ENCODE results near the gene KCNH2.
"Not testable (repeated sequence)": the region's sequence is repeated elsewhere in the genome, so short reads cannot be mapped to it uniquely, and the experiment has no call there.

KCNH2 gene

DNA sequence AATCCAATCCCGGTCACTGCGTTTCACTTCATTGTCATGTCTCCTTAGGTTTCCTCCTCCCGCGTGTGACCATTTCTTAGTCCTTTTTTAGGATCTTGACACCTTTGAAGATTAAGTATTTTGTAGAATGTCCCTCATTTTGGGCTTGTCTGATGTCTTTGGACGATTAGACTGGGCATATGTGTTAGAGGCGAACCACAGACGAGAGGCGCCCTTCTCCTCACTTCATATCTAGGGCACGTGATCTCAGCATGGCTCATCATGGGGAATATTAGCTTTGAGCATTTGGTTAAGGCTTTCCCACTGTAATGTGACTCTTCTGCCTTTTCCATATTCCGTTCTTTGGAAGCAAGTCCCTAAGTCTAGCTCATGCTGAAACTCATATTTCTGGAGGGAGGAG is 59.0 kb downstream of the KCNH2 start:
- Mint-ChIP-seq H3K27me3 (ENCODE audit: low read depth) (peaks cover 49% of the 10 kb centered on the region), H3K27ac (no peak overlapping the region), H3K4me1 (ENCODE audit: low read depth) (no peaks in the 10 kb centered on the region), H3K9me3 (no peaks in the 10 kb centered on the region), H3K4me3 (no peak overlapping the region), H3K36me3 (ENCODE audit: low read depth) (no peaks in the 10 kb centered on the region)

DNA sequence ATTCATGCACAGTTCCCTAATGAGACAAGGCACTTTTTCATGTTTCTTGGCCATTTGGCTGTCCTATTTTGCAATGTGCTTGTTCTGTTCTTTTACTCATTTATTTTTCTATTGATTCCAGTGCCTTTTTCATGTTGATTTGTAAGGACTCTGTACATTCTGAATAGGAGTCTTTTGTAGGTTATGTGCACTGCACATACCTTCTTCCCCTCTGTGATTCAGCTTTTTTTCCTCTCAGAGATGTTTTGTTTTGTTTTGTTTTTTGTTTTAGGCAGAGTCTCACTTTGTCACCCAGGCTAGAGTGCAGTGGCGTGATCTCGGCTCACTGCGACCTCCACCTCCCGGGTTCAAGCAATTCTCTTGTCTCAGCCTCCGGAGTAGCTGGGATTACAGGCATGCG is 59.7 kb downstream of the KCNH2 start:
- H3K27me3 Mint-ChIP-seq (ENCODE audit: low read depth), result peaks cover 50% of the 10 kb centered on the region
- no peaks in the 10 kb centered on the region for H3K9me3 Mint-ChIP-seq
- no peak overlapping the region for H3K4me3 Mint-ChIP-seq
- no peak overlapping the region for H3K27ac Mint-ChIP-seq
- H3K36me3 Mint-ChIP-seq (ENCODE audit: low read depth), result no peaks in the 10 kb centered on the region
- H3K4me1 Mint-ChIP-seq (ENCODE audit: low read depth), result no peaks in the 10 kb centered on the region

DNA sequence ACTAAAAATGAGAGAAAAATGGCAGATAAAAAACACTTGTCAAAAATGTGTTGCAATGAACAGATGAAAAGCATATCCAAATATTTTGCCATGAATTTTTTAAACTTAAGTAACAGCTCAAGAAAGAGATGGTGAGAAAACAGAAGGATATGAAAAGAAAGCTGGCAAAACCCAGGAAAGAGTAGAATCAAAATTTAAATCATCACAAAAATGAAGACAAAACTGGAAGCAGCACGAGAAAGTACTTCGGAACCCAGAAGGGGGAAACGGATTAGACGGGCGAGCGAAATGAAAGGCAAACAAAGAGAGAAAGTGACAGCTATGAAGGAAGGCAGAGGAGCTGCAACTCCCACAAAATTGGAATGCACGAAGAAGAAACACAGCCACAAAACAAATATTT is 60.2 kb downstream of the KCNH2 start:
- Mint-ChIP-seq H3K4me3 (no peak overlapping the region), H3K27me3 (ENCODE audit: low read depth) (peaks cover 50% of the 10 kb centered on the region), H3K4me1 (ENCODE audit: low read depth) (no peaks in the 10 kb centered on the region), H3K36me3 (ENCODE audit: low read depth) (no peaks in the 10 kb centered on the region), H3K27ac (no peak overlapping the region), H3K9me3 (no peaks in the 10 kb centered on the region)

DNA sequence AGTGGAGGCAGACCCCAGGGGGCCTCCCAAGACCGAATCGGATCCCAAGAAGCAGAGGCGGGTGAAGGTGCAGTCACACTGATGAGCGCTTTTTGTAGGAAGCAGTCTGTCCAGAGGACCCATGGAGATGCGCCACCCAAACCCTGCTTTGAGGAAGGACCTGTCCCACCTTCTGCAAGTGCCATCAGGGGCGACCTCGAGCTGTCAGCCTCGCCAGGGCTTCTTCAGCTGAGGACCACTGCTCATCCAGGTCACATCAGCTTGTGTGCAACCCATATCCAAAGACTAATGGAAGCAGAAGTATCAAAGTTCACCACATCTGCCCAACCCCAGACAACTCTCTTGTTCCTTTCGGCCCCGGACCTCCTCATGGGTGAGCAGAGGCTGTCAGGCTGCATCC is 61.5 kb downstream of the KCNH2 start:
- no peaks in the 10 kb centered on the region for H3K9me3 Mint-ChIP-seq
- H3K27me3 Mint-ChIP-seq (ENCODE audit: low read depth), result peaks cover 47% of the 10 kb centered on the region
- H3K27ac Mint-ChIP-seq, result no peak overlapping the region
- no peaks in the 10 kb centered on the region for H3K4me1 Mint-ChIP-seq (ENCODE audit: low read depth)
- H3K36me3 Mint-ChIP-seq (ENCODE audit: low read depth), result no peaks in the 10 kb centered on the region
- H3K4me3 Mint-ChIP-seq, result no peak overlapping the region

DNA sequence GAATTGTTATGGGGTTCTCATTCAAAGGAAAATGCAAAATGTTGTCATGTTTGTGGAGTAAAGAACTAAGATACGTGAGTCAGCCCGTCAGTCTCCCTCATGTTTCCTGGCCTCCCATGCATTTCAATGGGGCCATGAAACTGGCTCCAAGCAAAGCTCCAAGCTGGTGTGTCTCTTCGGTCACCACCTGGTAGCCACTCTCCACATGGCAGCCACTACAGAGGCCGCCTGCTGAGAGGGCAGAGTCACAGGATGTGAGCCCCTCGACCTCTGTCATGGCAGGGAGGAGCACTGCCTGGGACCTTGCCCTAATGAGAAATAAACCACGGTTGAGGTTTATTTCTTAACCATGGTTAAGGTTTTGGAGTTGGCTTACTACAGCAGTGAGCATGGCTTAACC is 63.2 kb downstream of the KCNH2 start:
- no peak overlapping the region for H3K4me3 Mint-ChIP-seq
- peaks cover 55% of the 10 kb centered on the region for H3K27me3 Mint-ChIP-seq (ENCODE audit: low read depth)
- no peaks in the 10 kb centered on the region for H3K4me1 Mint-ChIP-seq (ENCODE audit: low read depth)

DNA sequence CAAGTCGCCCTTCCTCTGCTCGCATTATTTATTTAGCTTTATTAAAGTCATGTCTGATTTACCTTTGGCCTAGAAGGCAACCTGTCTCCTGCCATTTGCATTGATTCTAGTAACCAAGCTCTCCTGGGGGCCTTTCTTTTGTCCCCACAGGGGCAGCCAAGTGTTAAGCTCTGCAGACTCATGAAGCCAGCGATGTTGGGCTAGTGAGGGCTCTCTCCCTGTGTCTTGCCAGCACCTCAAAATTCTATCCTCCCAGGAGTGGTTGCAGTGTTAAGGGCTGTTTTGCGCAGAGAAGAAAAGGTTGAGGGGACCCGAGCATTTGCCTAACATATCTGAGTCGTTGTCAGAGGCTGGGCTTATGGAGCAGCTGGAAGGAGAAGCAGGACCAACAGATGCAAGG is 63.9 kb downstream of the KCNH2 start:
- H3K27ac Mint-ChIP-seq, result no peak overlapping the region
- H3K36me3 Mint-ChIP-seq (ENCODE audit: low read depth), result no peaks in the 10 kb centered on the region
- no peaks in the 10 kb centered on the region for H3K9me3 Mint-ChIP-seq
- no peak overlapping the region for H3K4me3 Mint-ChIP-seq
- peaks cover 3% of the 10 kb centered on the region for H3K4me1 Mint-ChIP-seq (ENCODE audit: low read depth)
- H3K27me3 Mint-ChIP-seq (ENCODE audit: low read depth), result peaks cover 50% of the 10 kb centered on the region

More for the DNA sequence above, 63.2 kb downstream of the KCNH2 start:
- H3K9me3 Mint-ChIP-seq, result no peaks in the 10 kb centered on the region
- no peak overlapping the region for H3K27ac Mint-ChIP-seq
- H3K36me3 Mint-ChIP-seq (ENCODE audit: low read depth), result no peaks in the 10 kb centered on the region

DNA sequence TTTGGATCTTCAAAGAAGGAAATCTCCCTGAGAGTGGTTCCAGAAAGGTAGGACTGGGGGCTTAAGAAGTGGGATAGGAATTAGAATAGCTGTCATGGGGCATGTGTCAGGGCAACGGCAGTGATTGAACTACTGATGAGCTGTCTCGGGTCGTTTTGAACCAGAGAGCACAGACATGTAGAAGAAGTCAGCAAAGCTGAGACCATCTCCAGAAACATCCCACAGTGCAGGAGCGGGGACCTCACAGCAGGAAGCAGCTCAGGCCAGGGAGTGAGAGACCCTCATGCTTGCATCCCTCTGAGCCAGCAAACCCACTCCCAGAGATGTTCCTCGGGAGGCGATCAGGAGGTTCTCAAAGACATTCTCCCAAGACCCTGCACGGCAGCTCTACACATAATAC is 65.7 kb downstream of the KCNH2 start:
- Mint-ChIP-seq H3K36me3 (ENCODE audit: low read depth) (no peaks in the 10 kb centered on the region), H3K4me1 (ENCODE audit: low read depth) (peaks cover 6% of the 10 kb centered on the region), H3K9me3 (no peaks in the 10 kb centered on the region), H3K27me3 (ENCODE audit: low read depth) (peaks cover 40% of the 10 kb centered on the region), H3K27ac (no peak overlapping the region), H3K4me3 (no peak overlapping the region)

DNA sequence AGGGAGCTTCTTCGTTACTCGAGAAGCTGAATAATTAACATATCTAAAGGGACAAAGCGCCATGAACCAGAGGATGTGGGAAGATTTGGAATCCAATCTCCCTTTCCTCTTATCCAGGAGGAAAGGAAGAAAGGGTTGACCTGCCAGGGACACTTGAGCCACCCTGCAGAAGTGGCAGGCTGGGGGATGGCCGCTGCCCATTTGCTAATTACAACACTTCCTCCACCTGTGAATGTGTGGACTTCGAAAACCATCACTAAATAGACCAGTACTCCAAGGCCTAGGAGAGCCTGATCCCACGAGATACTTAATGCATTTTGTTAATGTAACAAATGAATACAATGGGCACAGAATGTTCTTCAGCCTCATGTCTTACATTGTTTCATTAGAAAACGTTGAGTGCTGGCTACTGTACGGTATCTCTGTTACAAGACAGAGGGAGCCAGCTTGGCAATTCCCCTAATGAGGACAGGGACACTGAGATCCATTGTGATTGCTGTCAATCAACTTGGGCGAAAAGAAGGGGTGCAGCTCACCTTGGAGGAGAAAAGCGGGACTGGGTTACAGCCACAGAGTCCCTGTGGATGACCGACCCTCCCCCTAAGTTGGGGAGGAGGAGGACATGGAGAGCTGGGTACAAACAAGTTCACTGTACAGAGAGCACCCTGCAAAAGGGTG is 66.4 kb downstream of the KCNH2 start:
- H3K4me1 Mint-ChIP-seq (ENCODE audit: low read depth), result peaks cover 6% of the 10 kb centered on the region
- H3K36me3 Mint-ChIP-seq (ENCODE audit: low read depth), result no peaks in the 10 kb centered on the region
- no peaks in the 10 kb centered on the region for H3K9me3 Mint-ChIP-seq
- H3K4me3 Mint-ChIP-seq, result no peak overlapping the region
- H3K27ac Mint-ChIP-seq, result no peak overlapping the region
- H3K27me3 Mint-ChIP-seq (ENCODE audit: low read depth), result peaks cover 40% of the 10 kb centered on the region

DNA sequence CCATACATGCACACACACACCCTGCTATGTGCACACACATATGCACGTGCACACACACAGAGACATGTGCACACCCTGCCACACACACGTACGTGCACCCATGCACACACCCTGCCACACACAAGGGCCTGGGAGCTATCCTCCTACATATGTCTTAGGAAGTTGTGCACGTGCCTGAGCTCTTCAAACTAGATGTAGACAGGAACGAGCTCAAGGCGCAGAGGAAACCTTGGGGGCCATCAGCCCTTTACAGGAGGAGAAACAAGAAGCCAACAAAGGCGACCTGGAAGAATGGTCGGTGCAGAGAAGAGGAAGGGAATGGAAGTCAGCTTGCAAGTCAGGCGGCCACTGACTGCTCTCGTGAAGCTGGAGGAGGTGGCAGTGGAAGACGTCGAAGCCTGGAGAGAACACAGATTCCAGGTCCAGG is 67.1 kb downstream of the KCNH2 start:
- no peak overlapping the region for H3K27ac Mint-ChIP-seq
- no peaks in the 10 kb centered on the region for H3K36me3 Mint-ChIP-seq (ENCODE audit: low read depth)
- H3K27me3 Mint-ChIP-seq (ENCODE audit: low read depth), result peaks cover 44% of the 10 kb centered on the region
- no peak overlapping the region for H3K4me3 Mint-ChIP-seq
- H3K9me3 Mint-ChIP-seq, result no peaks in the 10 kb centered on the region
- peaks cover 6% of the 10 kb centered on the region for H3K4me1 Mint-ChIP-seq (ENCODE audit: low read depth)

DNA sequence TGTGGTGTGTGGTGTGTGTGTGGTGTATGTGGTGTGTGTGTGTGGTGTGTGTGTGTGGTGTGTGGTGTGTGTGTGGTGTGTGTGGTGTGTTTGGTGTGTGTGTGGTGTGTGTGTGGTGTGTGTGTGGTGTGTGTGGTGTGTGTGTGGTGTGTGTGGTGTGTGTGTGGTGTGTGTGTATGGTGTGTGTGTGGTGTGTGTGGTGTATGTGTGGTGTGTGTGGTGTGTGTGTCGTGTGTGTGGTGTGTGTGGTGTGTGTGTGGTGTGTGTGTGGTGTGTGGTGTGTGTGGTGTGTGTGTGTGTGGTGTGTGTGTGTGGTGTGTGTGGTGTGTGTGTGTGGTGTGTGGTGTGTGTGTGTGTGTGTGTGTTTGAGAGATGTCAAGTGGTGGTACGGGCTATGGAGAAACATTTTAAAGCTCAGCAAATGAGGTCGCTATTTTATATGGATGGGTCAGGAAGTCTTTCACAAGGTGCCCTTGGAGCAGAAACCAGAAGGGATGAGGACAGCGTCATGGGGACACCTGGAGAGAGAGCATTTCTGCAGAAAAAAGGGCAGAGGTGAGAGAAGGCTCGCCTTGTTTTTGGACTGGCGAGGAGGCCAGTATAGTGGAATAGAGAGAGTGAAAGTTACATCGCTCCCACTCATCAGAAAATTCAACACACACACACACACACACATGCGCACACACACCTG is 67.7 kb downstream of the KCNH2 start:
- not testable (repeated sequence) for H3K4me1 Mint-ChIP-seq (ENCODE audit: low read depth); H3K4me3 Mint-ChIP-seq; H3K9me3 Mint-ChIP-seq; H3K36me3 Mint-ChIP-seq (ENCODE audit: low read depth)
- H3K27ac Mint-ChIP-seq, result peak overlapping the region; percentile 13
- peaks cover 43% of the 10 kb centered on the region for H3K27me3 Mint-ChIP-seq (ENCODE audit: low read depth)

DNA sequence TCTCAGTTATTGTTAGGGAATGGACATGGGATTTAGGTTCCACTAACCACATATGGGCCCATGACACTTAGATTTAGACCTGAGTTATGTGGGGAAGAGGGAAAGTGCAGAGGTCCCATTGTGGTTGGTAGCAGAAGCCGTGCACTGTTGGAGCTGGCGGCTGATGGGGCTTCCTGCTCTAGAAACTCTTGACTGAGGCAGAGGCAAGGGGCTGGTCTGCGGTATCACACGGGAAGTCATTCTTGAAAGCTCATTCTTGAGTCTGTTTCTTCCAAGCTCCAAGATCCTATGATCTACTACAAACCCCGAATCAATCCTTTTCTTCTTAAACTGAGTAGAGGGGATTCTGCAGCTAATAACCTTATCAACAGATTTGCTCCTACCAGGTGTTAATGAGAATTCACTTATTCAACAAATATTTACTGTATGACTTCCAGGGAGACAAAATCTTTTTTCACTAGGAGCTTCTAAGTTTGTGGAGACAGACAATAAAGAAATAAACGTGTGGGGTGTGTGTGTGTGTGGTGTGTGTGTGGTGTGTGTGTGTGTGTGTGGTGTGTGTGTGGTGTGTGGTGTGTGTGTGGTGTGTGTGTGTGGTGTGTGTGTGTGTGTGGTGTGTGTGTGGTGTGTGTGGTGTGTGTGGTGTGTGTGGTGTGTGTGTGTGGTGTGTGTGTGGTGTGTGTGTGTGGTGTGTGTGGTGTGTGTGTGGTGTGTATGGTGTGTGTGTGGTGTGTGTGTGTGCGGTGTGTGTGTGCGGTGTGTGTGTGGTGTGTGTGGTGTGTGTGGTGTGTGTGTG is 68.7 kb downstream of the KCNH2 start:
- Mint-ChIP-seq H3K27me3 (ENCODE audit: low read depth) (peaks cover 50% of the 10 kb centered on the region), H3K27ac (peak overlapping the region; percentile 43), H3K36me3 (ENCODE audit: low read depth) (no peaks in the 10 kb centered on the region), H3K4me1 (ENCODE audit: low read depth) (peaks cover 6% of the 10 kb centered on the region), H3K9me3 (no peaks in the 10 kb centered on the region), H3K4me3 (no peak overlapping the region)

DNA sequence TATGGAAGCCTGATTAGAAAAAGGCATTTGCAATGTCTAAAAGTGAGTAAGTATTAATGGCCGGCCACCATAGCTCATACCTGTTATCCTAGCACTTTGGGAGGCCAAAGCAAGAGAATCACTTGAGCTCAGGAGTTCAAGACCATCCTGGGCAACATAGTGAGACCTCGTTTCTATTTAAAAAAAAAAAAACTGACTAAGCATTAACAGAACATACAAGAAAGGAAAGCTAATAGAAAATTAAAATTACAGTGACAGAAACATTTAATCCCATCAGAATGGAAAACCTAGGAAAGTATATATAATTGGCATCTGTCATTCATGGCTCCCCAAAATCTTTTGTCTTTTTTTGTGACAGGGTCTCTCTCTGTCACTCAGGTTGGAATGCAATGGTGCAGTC is 69.9 kb downstream of the KCNH2 start:
- Mint-ChIP-seq H3K36me3 (ENCODE audit: low read depth) (no peaks in the 10 kb centered on the region), H3K4me1 (ENCODE audit: low read depth) (peaks cover 6% of the 10 kb centered on the region), H3K9me3 (no peaks in the 10 kb centered on the region), H3K27ac (no peak overlapping the region), H3K27me3 (ENCODE audit: low read depth) (peaks cover 55% of the 10 kb centered on the region), H3K4me3 (no peak overlapping the region)

DNA sequence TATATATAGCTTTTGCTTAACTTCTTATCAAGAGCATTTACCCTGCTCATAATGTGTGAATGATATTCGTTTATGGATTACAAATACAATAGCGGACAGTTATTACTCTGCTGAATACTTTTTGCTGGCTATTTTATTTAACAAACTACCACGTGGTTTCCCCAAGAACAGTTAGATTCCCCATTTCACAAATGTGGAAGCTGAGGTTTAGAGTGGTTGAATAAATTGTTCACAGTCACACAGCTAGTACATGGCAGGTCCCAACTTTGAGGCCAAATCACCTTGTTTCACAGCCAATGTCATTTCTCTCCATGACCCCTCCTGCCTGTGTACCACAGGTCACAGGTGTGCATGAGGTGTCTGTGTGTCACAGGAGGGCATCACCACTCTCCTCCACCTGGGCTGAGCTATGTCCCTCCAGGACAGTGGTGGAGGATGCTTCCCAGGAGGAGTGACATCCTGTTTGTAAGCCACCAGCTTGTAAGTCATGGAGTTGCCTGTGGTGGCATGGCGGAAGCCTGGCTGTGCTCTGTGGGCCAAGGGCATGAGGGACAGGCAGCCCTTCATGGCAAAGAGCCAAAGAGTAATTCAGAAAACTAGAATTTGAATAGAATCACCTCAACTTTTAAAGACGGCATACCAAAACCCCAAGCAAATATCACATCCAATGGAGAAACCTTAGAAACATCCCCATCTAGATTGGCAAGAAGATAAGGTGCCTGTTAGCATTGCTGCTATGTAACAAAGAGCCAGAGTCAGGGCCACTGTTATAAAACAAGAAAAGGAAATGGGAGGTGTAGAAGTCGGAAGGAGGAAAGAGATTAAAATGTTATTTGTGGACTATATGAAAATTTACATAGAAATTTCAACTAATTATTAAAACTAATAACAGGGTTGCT is 73.9 kb downstream of the KCNH2 start:
- no peaks in the 10 kb centered on the region for H3K36me3 Mint-ChIP-seq (ENCODE audit: low read depth)
- no peaks in the 10 kb centered on the region for H3K9me3 Mint-ChIP-seq
- peaks cover 4% of the 10 kb centered on the region for H3K4me1 Mint-ChIP-seq (ENCODE audit: low read depth)
- no peak overlapping the region for H3K4me3 Mint-ChIP-seq
- H3K27me3 Mint-ChIP-seq (ENCODE audit: low read depth), result peaks cover 61% of the 10 kb centered on the region
- H3K27ac Mint-ChIP-seq, result no peak overlapping the region

DNA sequence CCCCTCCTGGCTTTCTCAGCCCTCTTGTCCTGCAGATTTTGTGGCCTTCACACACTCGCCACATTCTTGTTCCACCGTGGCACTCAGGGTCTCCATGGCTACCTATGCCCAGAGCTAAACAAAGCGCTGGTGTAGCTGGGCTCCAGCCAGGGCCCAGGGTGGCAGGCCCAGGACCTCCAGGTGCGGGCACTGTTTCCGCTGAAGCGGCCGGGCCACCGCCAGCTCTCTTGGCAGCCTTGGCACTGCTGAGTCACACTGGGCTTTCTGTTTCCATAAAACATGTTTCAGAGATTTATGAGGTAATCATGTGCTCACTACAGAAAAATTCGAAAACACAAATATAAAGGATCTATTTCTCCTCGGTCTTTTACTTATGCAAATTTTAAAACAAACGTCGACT is 74.5 kb downstream of the KCNH2 start:
- Mint-ChIP-seq H3K4me3 (no peak overlapping the region), H3K27me3 (ENCODE audit: low read depth) (peaks cover 64% of the 10 kb centered on the region), H3K9me3 (no peaks in the 10 kb centered on the region), H3K36me3 (ENCODE audit: low read depth) (no peaks in the 10 kb centered on the region), H3K4me1 (ENCODE audit: low read depth) (peaks cover under 1% of the 10 kb centered on the region), H3K27ac (no peak overlapping the region)
